ENCODE results near the gene BIRC7.

The BIRC7 gene

GRCh38 chr20:63225082-63225454, 10.6 kb upstream of the BIRC7 start:
- DNase-seq (ENCODE audit: low read depth), result no peak

- DNase-seq (ENCODE audit: low read depth), result no peak
Observed at GRCh38 chr20:63226042-63226943, 9.4 kb upstream of the BIRC7 start.

- DNase-seq (ENCODE audit: low read depth), result no peak
Observed at GRCh38 chr20:63227260-63227659, 8.4 kb upstream of the BIRC7 start.

GRCh38 chr20:63228806-63229205, 6.9 kb upstream of the BIRC7 start:
- no peak for DNase-seq (ENCODE audit: low read depth)

- DNase-seq (ENCODE audit: low read depth), result no peak
Observed at GRCh38 chr20:63230800-63231268, 4.9 kb upstream of the BIRC7 start.

GRCh38 chr20:63232235-63233060, 3.3 kb upstream of the BIRC7 start:
- no peak for DNase-seq (ENCODE audit: low read depth)

- no peak for DNase-seq (ENCODE audit: low read depth)
Observed at GRCh38 chr20:63233061-63233344, 2.7 kb upstream of the BIRC7 start.

GRCh38 chr20:63233924-63234323, 1.8 kb upstream of the BIRC7 start:
- DNase-seq (ENCODE audit: low read depth), result no peak

GRCh38 chr20:63234693-63235398, 859 bp upstream of the BIRC7 start:
- DNase-seq (ENCODE audit: low read depth), result no peak

- no peak for DNase-seq (ENCODE audit: low read depth)
Observed at GRCh38 chr20:63236116-63236837, 572 bp downstream of the BIRC7 start.

- DNase-seq (ENCODE audit: low read depth), result no peak
Observed at GRCh38 chr20:63238031-63238430, 2.3 kb downstream of the BIRC7 start.

GRCh38 chr20:63238514-63239125, 2.9 kb downstream of the BIRC7 start:
- DNase-seq (ENCODE audit: low read depth), result no peak

- no peak for DNase-seq (ENCODE audit: low read depth)
Observed at GRCh38 chr20:63239431-63239830, 3.7 kb downstream of the BIRC7 start.

- DNase-seq (ENCODE audit: low read depth), result no peak
Observed at GRCh38 chr20:63240004-63240403, 4.3 kb downstream of the BIRC7 start.

- no peak for DNase-seq (ENCODE audit: low read depth)
Observed at GRCh38 chr20:63241272-63241671, 5.6 kb downstream of the BIRC7 start.

- DNase-seq (ENCODE audit: low read depth), result no peak
Observed at GRCh38 chr20:63242736-63243135, 7.0 kb downstream of the BIRC7 start.

- no peak for DNase-seq (ENCODE audit: low read depth)
Observed at GRCh38 chr20:63243604-63244247, 8.0 kb downstream of the BIRC7 start.

GRCh38 chr20:63244468-63244867, 8.8 kb downstream of the BIRC7 start:
- no peak for DNase-seq (ENCODE audit: low read depth)

GRCh38 chr20:63246490-63247288, 11.0 kb downstream of the BIRC7 start:
- DNase-seq (ENCODE audit: low read depth), result no peak

- DNase-seq (ENCODE audit: low read depth), result no peak
Observed at GRCh38 chr20:63247671-63248228, 12.0 kb downstream of the BIRC7 start.
